H1 (cell line): Measurements from ENCODE around the gene THEM5. TPM values are rescaled to one million over a fixed set of nuclear protein-coding genes. Genes with fewer than 3 reads are reported as not detected.

Source experiments
- CTCF ChIA-PET: fragments of 300-600 bp; sonication (Branson Sonifier 250); formaldehyde crosslinking; loops from one replicate; lab custom pipeline; 2021; ENCODE audit not compliant: partially characterized antibody; lab: Charles Lee
- POLR2A ChIA-PET: fragments of 300-600 bp; sonication (Branson Sonifier 250); formaldehyde crosslinking; loops from one replicate; lab custom pipeline; 2021; ENCODE audit warnings: inconsistent platforms; ENCODE audit not compliant: partially characterized antibody; lab: Charles Lee
- DNase-seq, 2 experiments: peaks; one replicate each; pipeline versions ENCODE4 v3.0.0 to v3.0.0-alpha.2; 2010 to 2022; ENCODE audit warnings: low spot score in 2 of 2, low read depth in 1 of 2, mixed read lengths in 1 of 2
- FAIRE-seq: peaks from 2 replicates; lab custom pipeline; 2011; peaks lifted over from hg19 to GRCh38; lab: Jason Lieb, UNC
- H2AFZ ChIP-seq: 2 replicates; pipeline ENCODE4 v1.8.1; 2012; ENCODE audit warnings: low read length, inconsistent platforms
- H2AK5ac ChIP-seq: 2 replicates; pipeline ENCODE4 v1.6.1; 2013; ENCODE audit warnings: low read depth, low read length
- H2BK120ac ChIP-seq: replicated peaks from 2 replicates; pipeline ENCODE3; 2013; ENCODE audit warnings: low read depth, low read length, inconsistent platforms
- H2BK12ac ChIP-seq: 2 replicates; pipeline ENCODE4 v1.6.1; 2013; ENCODE audit warnings: low read depth, low read length
- H2BK15ac ChIP-seq: 2 replicates; pipeline ENCODE4 v1.6.1; 2013; ENCODE audit warnings: low read length
- H2BK20ac ChIP-seq: 2 replicates; pipeline ENCODE4 v1.6.1; 2013; ENCODE audit warnings: low read length
- H2BK5ac ChIP-seq: 2 replicates; pipeline ENCODE4 v1.6.1; 2013; ENCODE audit warnings: low read depth, low read length
- H3K14ac ChIP-seq: 2 replicates; pipeline ENCODE4 v1.6.1; 2013; ENCODE audit warnings: inconsistent platforms; ENCODE audit not compliant: insufficient read length
- H3K18ac ChIP-seq: 2 replicates; pipeline ENCODE4 v1.6.1; 2013; ENCODE audit warnings: low read length; ENCODE audit errors: extremely low read depth
- H3K23ac ChIP-seq: 2 replicates; pipeline ENCODE4 v1.6.1; 2013; ENCODE audit warnings: inconsistent platforms; ENCODE audit not compliant: insufficient read length
- H3K23me2 ChIP-seq: 2 replicates; pipeline ENCODE4 v1.6.1; 2013; ENCODE audit warnings: low read depth, low read length
- H3K27ac ChIP-seq: 2 replicates; pipeline ENCODE4 v1.6.1; 2011; ENCODE audit warnings: low read depth, low read length, inconsistent platforms
- H3K27me3 ChIP-seq, 4 experiments: replicated peaks in 1 of 4; 1 replicate in 1 of 4; 2 replicates in 3 of 4; pipeline versions ENCODE4 v1.6.1 to v1.8.1; 2011 to 2013; ENCODE audit warnings: low read length in 3 of 4, mild to moderate bottlenecking in 3 of 4, inconsistent platforms in 2 of 4, mixed read lengths in 2 of 4, moderate library complexity in 1 of 4; ENCODE audit not compliant: control insufficient read depth in 3 of 4, insufficient read depth in 3 of 4; ENCODE audit errors: extremely low read depth in 1 of 4
- H3K36me3 ChIP-seq, 4 experiments: 2 replicates each; pipeline versions ENCODE4 v1.6.1 to v1.8.1; 2011 to 2013; ENCODE audit warnings: mild to moderate bottlenecking in 4 of 4, low read length in 3 of 4, moderate library complexity in 2 of 4, control low read depth in 1 of 4, inconsistent platforms in 1 of 4; ENCODE audit not compliant: insufficient read depth in 4 of 4, control insufficient read depth in 2 of 4
- H3K4ac ChIP-seq: replicated peaks from 2 replicates; pipeline ENCODE3; 2013; ENCODE audit warnings: low read length, low read depth, mixed read lengths, inconsistent platforms; ENCODE audit not compliant: insufficient read length
- H3K4me1 ChIP-seq, 4 experiments: replicated peaks in 1 of 4; 1 replicate in 1 of 4; 2 replicates in 3 of 4; pipeline versions ENCODE4 v1.6.1 to v1.8.1; 2011 to 2013; ENCODE audit warnings: low read length in 3 of 4, inconsistent platforms in 2 of 4, mixed read lengths in 1 of 4; ENCODE audit not compliant: insufficient read depth in 4 of 4, control insufficient read depth in 3 of 4
- H3K4me2 ChIP-seq, 2 experiments: 2 replicates each; pipeline versions ENCODE4 v1.6.1 to v1.8.1; 2011 to 2013; ENCODE audit warnings: low read depth in 2 of 2, low read length in 2 of 2, control low read depth in 1 of 2, inconsistent platforms in 1 of 2, mild to moderate bottlenecking in 1 of 2; ENCODE audit not compliant: insufficient read depth in 1 of 2
- H3K4me3 ChIP-seq, 4 experiments: fragments of 200-600, 300-600 bp in 1 of 4; sonication (generic), shearing (Covaris generic), sonication (Bioruptor Twin) in 1 of 4; 2 replicates each; pipeline versions ENCODE4 v1.5.1 to v1.8.1; 2011 to 2016; ENCODE audit warnings: low read length in 4 of 4, low read depth in 3 of 4, control low read depth in 2 of 4, inconsistent platforms in 2 of 4, mild to moderate bottlenecking in 2 of 4, mixed read lengths in 1 of 4, moderate library complexity in 1 of 4; ENCODE audit not compliant: insufficient read depth in 2 of 4; ENCODE audit errors: extremely low read depth in 1 of 4
- H3K56ac ChIP-seq: replicated peaks from 2 replicates; pipeline ENCODE3; 2013; ENCODE audit warnings: low read depth, mild to moderate bottlenecking, mixed read lengths, low read length, inconsistent platforms; ENCODE audit not compliant: insufficient read length
- H3K79me1 ChIP-seq: 2 replicates; pipeline ENCODE4 v1.6.1; 2013; ENCODE audit warnings: low read depth, low read length, control low read depth
- H3K79me2 ChIP-seq, 2 experiments: 2 replicates each; pipeline versions ENCODE4 v1.6.1 to v1.8.1; 2012 to 2013; ENCODE audit warnings: low read length in 2 of 2, mild to moderate bottlenecking in 2 of 2, inconsistent platforms in 1 of 2; ENCODE audit not compliant: insufficient read depth in 2 of 2, control insufficient read depth in 1 of 2
- H3K9ac ChIP-seq, 4 experiments: replicated peaks in 1 of 4; 1 replicate in 1 of 4; 2 replicates in 3 of 4; pipeline versions ENCODE4 v1.6.1 to v1.8.1; 2011 to 2013; ENCODE audit warnings: low read depth in 3 of 4, low read length in 3 of 4, control low read depth in 2 of 4, mild to moderate bottlenecking in 2 of 4, moderate library complexity in 2 of 4, inconsistent platforms in 1 of 4; ENCODE audit errors: extremely low read depth in 1 of 4
- H3K9me3 ChIP-seq, 2 experiments: 2 replicates each; pipeline versions ENCODE4 v1.6.1 to v1.8.1; 2012 to 2013; ENCODE audit warnings: mild to moderate bottlenecking in 2 of 2, moderate library complexity in 2 of 2, control low read depth in 1 of 2, inconsistent platforms in 1 of 2, low read depth in 1 of 2, low read length in 1 of 2, mixed read lengths in 1 of 2; ENCODE audit not compliant: insufficient read depth in 2 of 2
- H4K20me1 ChIP-seq, 2 experiments: replicated peaks in 1 of 2; 2 replicates each; pipeline versions ENCODE3 to v1.8.1; 2011 to 2013; ENCODE audit warnings: inconsistent platforms in 2 of 2, low read length in 2 of 2, mild to moderate bottlenecking in 1 of 2; ENCODE audit not compliant: insufficient read depth in 2 of 2, control insufficient read depth in 1 of 2
- H4K5ac ChIP-seq: 2 replicates; pipeline ENCODE4 v1.6.1; 2013; ENCODE audit warnings: low read length, low read depth, mixed read lengths, inconsistent platforms; ENCODE audit not compliant: insufficient read length
- H4K8ac ChIP-seq: 2 replicates; pipeline ENCODE4 v1.8.0; 2013; ENCODE audit warnings: mild to moderate bottlenecking, moderate library complexity, low read length, inconsistent platforms; ENCODE audit not compliant: insufficient read depth; ENCODE audit errors: extremely low read depth
- H4K91ac ChIP-seq: replicated peaks from 2 replicates; pipeline ENCODE3; 2013; ENCODE audit warnings: low read length, mixed read lengths, inconsistent platforms; ENCODE audit not compliant: insufficient read length
- BRCA1 ChIP-seq: IDR thresholded peaks from 2 replicates; pipeline ENCODE4 v1.6.1; 2012; ENCODE audit warnings: low read depth, low read length, improper control_type of control experiment
- CBX5 ChIP-seq: fragments of 300-800, 300-1000 bp; sonication (generic); IDR thresholded peaks from 2 replicates; pipeline ENCODE4 v1.7.1; 2016; ENCODE audit warnings: antibody characterized with exemption, low read length, low read depth
- CBX8 ChIP-seq: fragments of 300-800, 300-1000 bp; sonication (generic); IDR thresholded peaks from 2 replicates; pipeline ENCODE4 v1.7.1; 2016; ENCODE audit warnings: low read depth, low read length, borderline replicate concordance
- FOSL1 ChIP-seq: IDR thresholded peaks from 2 replicates; pipeline ENCODE4 v1.6.1; 2011; ENCODE audit warnings: mild to moderate bottlenecking, low read depth, low read length, moderate library complexity; ENCODE audit not compliant: insufficient read depth
- POLR2AphosphoS5 ChIP-seq: IDR thresholded peaks from 2 replicates; pipeline ENCODE4 v1.6.1; 2011; ENCODE audit warnings: low read depth, low read length
- RAD21 ChIP-seq, 2 experiments: IDR thresholded peaks in 1 of 2; conservative IDR thresholded peaks in 1 of 2; 2 replicates each; pipeline ENCODE4 v1.6.1; 2011; ENCODE audit warnings: low read depth in 2 of 2, low read length in 2 of 2, improper control_type of control experiment in 1 of 2, inconsistent platforms in 1 of 2, mild to moderate bottlenecking in 1 of 2, moderate library complexity in 1 of 2
- WGBS, 2 experiments: shearing (Covaris generic) in 1 of 2; methylation state at CpG; one replicate each; pipeline versions ENCODE4 v1.1.6 to v1.1.7; 2013 to 2015; ENCODE audit warnings: low lambda C conversion rate in 2 of 2, mixed read lengths in 2 of 2, inconsistent platforms in 1 of 2, low coverage in 1 of 2, missing lambda C conversion rate in 1 of 2; ENCODE audit not compliant: insufficient replicate concordance in 2 of 2, insufficient coverage in 1 of 2, insufficient read length in 1 of 2; ENCODE audit errors: extremely low coverage in 1 of 2, missing lambda C conversion rate in 1 of 2; 5-methylcytosine and 5-hydroxymethylcytosine counted together
- long read RNA-seq, 2 experiments: library from RNA in 1 of 2; library from capped mRNA in 1 of 2; stranded (forward); transcript quantifications; one replicate each; pipeline ENCODE4 v2.0.0, GENCODE V29; 2021; ENCODE audit warnings: inconsistent platforms in 1 of 2
- polyA minus RNA-seq, 3 experiments: library from RNA; depleted of rRNA, polyadenylated mRNA; stranded (reverse); fragments of >200 nt; gene quantifications; 1 replicate in 2 of 3; 2 replicates in 1 of 3; pipeline ENCODE4 v1.2.3, GENCODE V29; 2011
- polyA plus RNA-seq, 7 experiments: library from polyadenylated mRNA; depleted of rRNA in 3 of 7; stranded (reverse) in 5 of 7; unstranded in 2 of 7; fragments of >200 nt in 5 of 7; fragments of 200-250 nt in 2 of 7; gene quantifications; 1 replicate in 5 of 7; 2 replicates in 1 of 7; 4 replicates in 1 of 7; pipeline versions ENCODE4 v1.2.1 to v1.2.3, GENCODE V29; 2011 to 2013; ENCODE audit warnings: missing spikeins in 2 of 7, mixed read lengths in 2 of 7
- total RNA-seq: library from RNA; stranded (reverse); fragmentation: NEBNext Ultra II Directional; extraction: Animal tissue kit (Norgen Biotek cat#: 25700); gene quantifications from 2 replicates; pipeline ENCODE4 v1.2.1, GENCODE V29; 2021

The THEM5 gene
- total RNA-seq: not detected in 2 replicates
- polyA plus RNA-seq (2011; rRNA removed): not detected in 2 replicates
- not detected for polyA plus RNA-seq (2011; cell fraction: cytosol; rRNA removed)
- polyA plus RNA-seq (2011; cell fraction: nucleus; rRNA removed): not detected
- 0.29 to 0.50 TPM (median 0.39 TPM) in 4 replicates for polyA plus RNA-seq (2012, experiment 1 of 2)
- not detected for polyA plus RNA-seq (2012, experiment 2 of 2)
- polyA plus RNA-seq (2013, experiment 1 of 2): not detected
- polyA plus RNA-seq (2013, experiment 2 of 2): not detected
- polyA minus RNA-seq (2011; rRNA and poly(A)+ RNA removed): not detected in 2 replicates
- polyA minus RNA-seq (2011; cell fraction: cytosol; rRNA and poly(A)+ RNA removed): not detected
- not detected for polyA minus RNA-seq (2011; cell fraction: nucleus; rRNA and poly(A)+ RNA removed)
- long read RNA-seq, experiment 1: 0 reads
- long read RNA-seq, experiment 2: 0 reads

- no peak within 1 kb of the TSS for H4K5ac ChIP-seq
- no peaks in the 10 kb centered on the region for H3K79me1 ChIP-seq
- H3K36me3 ChIP-seq: no peaks in the 10 kb centered on the region
- H2BK120ac ChIP-seq: no peak within 1 kb of the TSS
- H2AK5ac ChIP-seq: no peak within 1 kb of the TSS
- H4K20me1 ChIP-seq: no peaks in the 10 kb centered on the region
- H2BK5ac ChIP-seq: no peak within 1 kb of the TSS
- no peak for FAIRE-seq
- no peak within 1 kb of the TSS for H3K23ac ChIP-seq
- no peak within 1 kb of the TSS for H3K4me3 ChIP-seq
- H3K14ac ChIP-seq: no peak within 1 kb of the TSS
- H4K91ac ChIP-seq: no peak within 1 kb of the TSS
- H3K9me3 ChIP-seq: no peaks in the 10 kb centered on the region
- H3K27me3 ChIP-seq: peaks cover 3 to 14% (median 11%) of the 10 kb centered on the region in 4 experiments
- 93% methylated on average over 5 of the region's 5 CpGs; no CpG with 5 or more reads in 1 of the 2 experiments for WGBS, 2 experiments
- H3K4ac ChIP-seq: no peak within 1 kb of the TSS
- DNase-seq: no peak
- no peak within 1 kb of the TSS for H3K18ac ChIP-seq
- H4K8ac ChIP-seq: no peak within 1 kb of the TSS
- H2BK15ac ChIP-seq: no peak within 1 kb of the TSS
- no peak within 1 kb of the TSS for H3K9ac ChIP-seq
- POLR2A ChIA-PET: interaction anchor here (1.2 to 3.2 kb wide), 2 partner anchors 13 to 56 kb away, joined by 4 to 19 read pairs; partner anchors contain the start of gene C2CD4D
- no peaks in the 10 kb centered on the region for H3K79me2 ChIP-seq
- H3K4me2 ChIP-seq: no peak within 1 kb of the TSS
- H2BK20ac ChIP-seq: no peak within 1 kb of the TSS
- no peaks in the 10 kb centered on the region for H3K23me2 ChIP-seq
- no peaks in the 10 kb centered on the region for H3K4me1 ChIP-seq
- TF ChIP-seq RAD21 (IDR thresholded peaks at IDR 0.05 in 1 of 2, conservative IDR thresholded peaks at IDR 0.05 in 1 of 2; ENCODE audit: low read depth in 2 of 2, low read length in 2 of 2) (peak in 1 of 2 experiments; percentile 27; a peak in 1 of 4 replicates), FOSL1 (no peak), BRCA1 (no peak), CBX5 (no peak), CBX8 (no peak), POLR2AphosphoS5 (no peak)
- H2BK12ac ChIP-seq: no peak within 1 kb of the TSS
- CTCF ChIA-PET: interaction anchor here (1.4 kb wide), 1 partner anchor 25 kb away, joined by 3 read pairs; no protein-coding TSS in a partner anchor
- H3K56ac ChIP-seq: no peak within 1 kb of the TSS
- H3K27ac ChIP-seq: no peak within 1 kb of the TSS
- H2AFZ ChIP-seq: no peak within 1 kb of the TSS
These were observed at the start of gene THEM5 for GRCh38 chr1:151853411-151853943. THEM5 (minus strand) TSS chr1:151853712; CDS start chr1:151853565, 147 bp downstream.
